NK-92 treated with Interleukin-12 subunit alpha and Interleukin-12 subunit beta, amount 100 ng/mL, for 24 hours (cell line): ENCODE data around the gene C10orf62.
"Not testable (repeated sequence)": the region's sequence is repeated elsewhere in the genome, so short reads cannot be mapped to it uniquely, and the experiment has no call there.

ENCODE experiments used
- DNase-seq: peaks from one replicate; lab custom pipeline; 2025; lab: John Stamatoyannopoulos, UW

The C10orf62 gene

GRCh38 chr10:97566336-97566996 is 23.1 kb upstream of the C10orf62 start:
- DNase-seq = no peak

- DNase-seq = no peak
Measured at GRCh38 chr10:97567891-97568290, 21.6 kb upstream of the C10orf62 start.

- no peak for DNase-seq
Measured at GRCh38 chr10:97570146-97570788, 19.3 kb upstream of the C10orf62 start.

GRCh38 chr10:97570789-97571471 is 18.6 kb upstream of the C10orf62 start:
- DNase-seq = no peak

- DNase-seq = no peak
Measured at GRCh38 chr10:97571622-97572021, 17.9 kb upstream of the C10orf62 start.

GRCh38 chr10:97572214-97572989 is 17.1 kb upstream of the C10orf62 start, which contains the start of gene ANKRD2:
TSS of gene ANKRD2 (plus strand) at chr10:97572779. CDS start at chr10:97572789, 10 bp downstream.
- DNase-seq = peak; percentile 44

- no peak for DNase-seq
Measured at GRCh38 chr10:97573021-97573420, 16.5 kb upstream of the C10orf62 start.

GRCh38 chr10:97573672-97574071 is 15.8 kb upstream of the C10orf62 start:
- no peak for DNase-seq

GRCh38 chr10:97574374-97575126 is 15.0 kb upstream of the C10orf62 start:
- no peak for DNase-seq

GRCh38 chr10:97575127-97575668 is 14.3 kb upstream of the C10orf62 start:
- no peak for DNase-seq

DNA sequence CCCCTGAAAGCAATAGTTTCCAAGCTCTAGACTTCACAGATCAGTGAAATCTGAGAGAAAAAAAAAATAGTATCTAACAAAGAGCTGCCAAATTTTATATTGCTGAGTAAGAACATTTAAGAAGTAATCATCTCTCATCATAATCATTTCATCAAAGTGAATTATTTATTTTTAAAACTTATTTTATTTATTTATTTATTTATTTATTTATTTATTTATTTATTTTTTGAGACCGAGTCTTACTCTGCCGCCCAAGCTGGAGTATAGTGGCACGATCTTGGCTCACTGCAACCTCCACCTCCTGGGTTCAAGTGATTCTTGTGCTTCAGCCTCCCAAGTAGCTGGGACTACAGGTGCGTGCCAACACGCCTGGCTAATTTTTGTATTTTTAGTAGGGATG is 13.0 kb upstream of the C10orf62 start:
- DNase-seq = not testable (repeated sequence)

- DNase-seq = no peak
Measured at GRCh38 chr10:97577701-97578100, 11.8 kb upstream of the C10orf62 start.

DNA sequence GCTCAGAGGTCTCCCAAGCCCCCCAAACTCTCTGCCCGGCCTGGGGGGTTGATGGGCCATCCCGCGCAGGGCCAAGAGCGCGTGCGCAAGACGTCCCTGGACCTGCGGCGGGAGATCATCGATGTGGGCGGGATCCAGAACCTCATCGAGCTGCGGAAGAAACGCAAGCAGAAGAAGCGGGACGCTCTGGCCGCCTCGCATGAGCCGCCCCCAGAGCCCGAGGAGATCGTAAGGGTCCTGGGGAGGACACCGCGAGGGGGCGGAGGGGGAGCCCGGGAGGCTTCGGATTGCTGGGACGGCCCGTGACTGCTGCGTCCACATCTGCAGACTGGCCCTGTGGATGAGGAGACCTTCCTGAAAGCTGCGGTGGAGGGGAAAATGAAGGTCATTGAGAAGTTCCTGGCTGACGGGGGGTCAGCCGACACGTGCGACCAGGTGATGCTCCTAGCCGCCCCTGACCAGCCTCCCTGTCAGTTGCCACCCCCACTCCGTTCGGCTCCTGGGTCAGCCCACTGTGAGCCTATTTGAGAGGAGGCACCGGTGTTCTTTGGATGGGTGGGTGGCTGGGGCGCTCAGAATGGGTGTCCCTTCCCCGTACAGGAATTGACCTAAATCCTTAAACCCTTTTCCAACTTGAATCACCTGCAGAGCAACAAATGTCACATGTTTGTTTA is 11.2 kb upstream of the C10orf62 start:
- DNase-seq = no peak

DNA sequence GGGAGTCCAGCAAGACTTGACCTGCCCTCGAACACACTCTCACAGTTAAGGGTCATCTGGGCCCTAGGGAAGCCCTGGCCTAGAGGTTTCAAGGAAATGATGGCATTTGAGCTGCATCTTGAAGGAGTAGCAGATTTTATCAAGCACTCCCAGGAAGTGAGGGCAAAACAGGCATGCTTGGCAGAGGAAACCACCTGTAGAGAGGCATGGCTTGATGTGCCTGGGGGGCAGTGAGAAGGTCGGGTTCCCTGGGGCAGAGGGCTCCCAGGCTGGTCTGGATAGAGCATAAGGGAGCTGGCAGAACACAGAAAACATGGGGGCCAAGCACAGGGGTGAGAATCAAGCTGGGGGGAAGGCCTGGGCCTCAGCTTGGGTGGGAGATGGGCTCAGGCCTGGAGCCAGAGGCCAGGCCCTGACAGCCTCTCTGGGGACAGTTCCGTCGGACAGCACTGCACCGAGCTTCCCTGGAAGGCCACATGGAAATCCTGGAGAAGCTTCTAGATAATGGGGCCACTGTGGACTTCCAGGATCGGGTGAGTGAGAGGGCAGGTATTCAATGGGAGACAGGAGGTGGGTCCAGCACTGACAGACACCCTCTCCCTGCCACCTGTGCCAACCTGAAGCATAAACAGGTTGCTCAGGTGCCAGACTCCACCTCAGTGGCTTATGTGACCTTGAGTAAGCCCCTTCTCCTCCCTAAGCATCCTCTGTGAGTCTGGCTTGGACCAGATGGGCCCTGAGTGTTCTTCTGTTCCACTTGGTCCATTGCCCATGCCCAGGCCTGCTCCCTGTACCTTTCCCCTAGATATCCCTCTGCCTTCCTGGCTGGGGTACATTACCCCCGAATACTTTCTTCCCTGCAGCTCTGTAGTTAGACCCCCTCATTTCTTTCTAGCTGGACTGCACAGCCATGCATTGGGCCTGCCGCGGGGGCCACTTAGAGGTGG is 8.8 kb upstream of the C10orf62 start:
- no peak for DNase-seq

DNA sequence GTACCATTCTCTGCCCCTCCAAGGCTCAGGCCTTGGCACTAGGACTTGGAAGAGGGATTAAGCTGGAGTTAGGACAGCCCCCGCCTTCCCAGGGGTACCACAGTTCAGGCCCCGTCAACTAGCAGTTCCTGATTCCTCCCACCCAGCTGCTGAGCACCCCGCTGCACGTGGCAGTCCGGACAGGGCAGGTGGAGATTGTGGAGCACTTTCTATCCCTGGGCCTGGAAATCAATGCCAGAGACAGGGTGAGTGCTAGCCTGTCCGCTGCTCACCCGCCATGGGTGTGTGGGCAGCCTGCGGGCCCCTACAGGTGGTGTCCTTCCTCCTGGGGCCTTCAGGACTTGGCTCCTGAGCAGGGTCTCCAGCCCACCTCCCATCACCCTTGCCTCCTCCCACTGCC is 7.4 kb upstream of the C10orf62 start:
- no peak for DNase-seq

DNA sequence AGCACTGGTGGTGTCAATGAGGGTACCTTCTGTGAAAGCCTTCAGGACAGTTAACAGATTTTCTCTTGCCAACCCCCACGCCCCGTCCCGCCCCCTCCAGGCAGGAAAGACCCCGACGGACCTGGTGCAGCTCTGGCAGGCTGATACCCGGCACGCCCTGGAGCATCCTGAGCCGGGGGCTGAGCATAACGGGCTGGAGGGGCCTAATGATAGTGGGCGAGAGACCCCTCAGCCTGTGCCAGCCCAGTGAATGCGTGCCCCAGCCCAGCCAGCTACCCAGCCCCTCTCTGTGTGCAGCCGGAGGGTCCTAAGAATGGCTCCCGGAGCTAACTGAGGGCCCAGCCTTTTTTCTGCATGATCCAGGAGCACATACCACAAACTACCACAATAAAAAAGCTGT is 6.0 kb upstream of the C10orf62 start:
- no peak for DNase-seq

GRCh38 chr10:97584060-97584797 is 5.3 kb upstream of the C10orf62 start, which contains the start of gene HOGA1:
TSS of gene HOGA1 (plus strand) at chr10:97584389. CDS start at chr10:97584704, 315 bp downstream.
- no peak for DNase-seq

DNA sequence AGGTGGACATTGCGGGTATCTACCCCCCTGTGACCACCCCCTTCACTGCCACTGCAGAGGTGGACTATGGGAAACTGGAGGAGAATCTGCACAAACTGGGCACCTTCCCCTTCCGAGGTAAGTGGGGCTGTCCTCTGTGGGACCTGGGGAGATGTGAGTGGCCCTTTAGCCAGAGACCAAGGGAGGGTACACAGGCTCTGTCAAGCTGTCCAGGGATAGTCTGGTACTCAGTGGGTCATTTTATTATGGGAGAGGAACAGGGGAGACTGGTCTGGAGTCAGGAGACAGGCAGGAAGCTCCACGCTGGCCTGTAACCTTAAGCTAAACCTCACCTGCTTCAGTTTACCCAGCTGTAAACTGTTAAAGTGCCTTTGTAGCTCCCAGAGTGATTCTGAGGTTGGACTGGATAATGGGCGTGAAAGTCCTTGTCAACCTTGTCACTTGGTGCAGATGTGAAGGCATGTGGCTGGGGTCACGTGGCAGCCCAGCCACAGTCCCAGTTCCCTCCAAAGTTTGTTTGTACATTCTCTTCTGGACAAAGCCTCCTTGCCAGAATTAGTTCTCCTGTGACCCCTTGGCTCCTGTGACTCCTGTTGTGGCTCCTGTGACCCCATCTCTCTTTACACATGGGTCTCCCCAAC is 4.6 kb upstream of the C10orf62 start:
- DNase-seq = no peak
